HG03521 (cell line): ENCODE measurements around the gene IL11.

Source experiments
- ATAC-seq: cut with Tn5 transposase; IDR thresholded peaks from one replicate; pipeline ENCODE4 v1.9.1; 2021; ENCODE audit warnings: mild to moderate bottlenecking, moderate library complexity; ENCODE audit not compliant: unreplicated experiment

IL11 gene

GRCh38 chr19:55353803-55354697 is 16.2 kb downstream of the IL11 start:
- ATAC-seq = no peak

DNA sequence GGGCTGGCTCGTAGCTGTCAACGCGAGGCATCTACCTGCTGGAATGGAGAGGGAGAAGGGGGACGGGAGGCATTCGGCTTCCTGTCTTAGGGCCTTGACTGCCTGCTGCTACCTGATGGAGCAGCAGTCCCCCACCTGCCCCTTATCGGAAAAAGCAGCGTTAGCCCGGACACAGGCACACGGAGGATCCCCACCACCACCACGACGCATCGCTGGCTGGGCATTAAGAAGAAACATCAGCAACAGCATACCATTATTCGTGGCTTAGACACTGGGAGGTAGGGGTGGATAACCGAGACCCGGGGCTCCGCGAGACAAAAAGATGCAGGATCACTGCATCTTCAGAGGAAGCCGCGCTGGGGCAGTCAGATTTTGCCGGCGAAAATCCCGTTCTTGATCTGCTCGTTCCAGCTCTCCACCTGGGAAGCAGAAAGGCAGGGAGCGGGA is 16.9 kb downstream of the IL11 start:
- no peak for ATAC-seq

DNA sequence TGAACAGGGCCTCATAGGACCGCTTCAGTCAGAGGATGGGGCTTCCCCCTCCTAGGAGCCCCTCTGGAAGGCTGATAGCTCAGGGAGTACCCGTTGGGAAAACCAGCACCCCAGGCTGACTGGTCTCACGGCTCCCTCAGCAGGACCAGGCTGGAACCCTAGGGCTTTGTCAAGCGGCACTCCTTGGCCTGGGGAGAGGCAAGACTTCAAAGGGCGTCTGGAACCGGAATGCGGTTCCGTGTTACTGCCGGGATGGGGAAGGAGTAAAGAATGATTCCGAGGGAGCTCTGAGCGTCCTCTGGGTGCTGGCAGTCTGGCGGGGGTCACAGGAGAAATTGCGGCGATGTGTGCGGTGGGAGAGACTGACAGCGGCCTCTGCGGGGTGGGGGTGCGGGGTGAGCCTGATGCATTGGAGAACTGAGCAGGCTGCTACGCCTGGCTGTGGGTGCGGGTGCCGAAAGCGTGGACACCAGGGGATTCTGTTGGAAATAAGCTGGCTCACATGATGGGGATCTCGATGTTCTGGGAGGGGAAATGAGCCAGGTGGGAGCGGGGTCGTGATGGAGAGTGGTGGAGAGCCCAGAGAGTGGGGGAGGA is 17.6 kb downstream of the IL11 start:
- no peak for ATAC-seq

- no peak for ATAC-seq
Observed at GRCh38 chr19:55352040-55352439, 18.2 kb downstream of the IL11 start.

DNA sequence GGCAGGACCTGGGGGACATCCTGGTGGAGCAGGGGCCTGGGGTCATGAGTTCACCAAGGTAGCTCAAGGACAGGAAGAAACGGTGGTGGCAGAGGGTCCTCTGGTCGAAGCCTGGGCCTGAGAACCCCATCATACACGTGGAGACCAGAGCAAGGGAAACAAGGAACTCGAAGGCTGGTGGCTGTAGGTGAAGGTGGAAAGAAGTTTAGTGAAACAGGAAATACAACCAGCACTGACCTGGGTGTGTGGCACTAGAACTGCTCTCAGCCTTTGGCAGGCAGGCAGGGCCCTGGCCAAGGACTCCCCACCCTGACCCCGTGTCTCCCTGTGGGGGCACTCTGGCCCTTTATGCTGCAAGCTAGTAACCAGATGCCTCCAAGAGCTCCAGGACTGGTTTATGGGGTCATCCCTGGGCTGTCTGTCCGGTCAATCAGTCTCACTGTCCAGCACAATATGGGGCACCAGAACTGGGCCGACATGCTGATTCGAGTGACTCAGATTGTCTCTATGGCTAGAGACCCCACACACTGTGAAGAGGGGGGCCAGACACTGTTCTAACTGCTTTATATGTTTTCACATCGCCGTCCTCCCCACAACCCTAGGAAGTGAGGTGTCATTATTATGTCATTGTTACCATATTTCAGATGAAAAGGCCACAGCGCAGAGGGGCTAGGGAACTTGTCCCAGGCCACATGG is 19.5 kb downstream of the IL11 start:
- no peak for ATAC-seq

DNA sequence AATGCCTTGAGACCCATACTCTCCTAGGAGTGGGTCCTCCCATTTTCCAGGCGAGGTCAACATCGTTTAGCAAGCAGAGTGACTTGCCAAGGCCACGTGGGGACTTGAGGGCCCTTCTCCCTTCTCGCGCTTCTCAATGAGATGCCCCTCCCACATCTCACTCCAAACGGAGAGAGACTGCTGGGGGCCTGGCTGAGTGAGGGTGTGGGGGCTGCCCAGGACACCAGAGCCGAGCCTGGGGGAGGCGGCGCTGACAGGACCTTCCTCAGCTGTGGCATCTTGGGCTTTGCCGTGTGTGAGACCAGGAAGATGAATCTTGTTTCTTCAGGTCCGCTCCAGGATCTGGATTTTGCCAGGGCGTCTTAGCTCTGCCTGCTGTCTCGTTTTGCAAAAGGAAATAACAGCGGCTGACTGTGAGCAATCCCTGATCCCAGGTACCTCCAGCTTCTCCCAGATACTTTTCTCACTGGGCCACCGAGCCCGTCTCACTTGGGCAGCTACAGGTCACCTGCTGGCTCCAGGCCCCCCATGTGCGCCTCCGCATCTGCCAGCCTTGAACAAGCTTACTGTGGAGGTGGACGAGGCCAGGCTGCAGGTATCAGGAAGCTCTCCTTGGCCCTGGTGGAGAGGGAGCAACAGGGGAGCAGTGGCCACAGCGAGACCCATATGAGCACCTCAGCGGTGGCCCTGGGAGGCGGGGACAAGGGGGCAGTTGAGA is 21.8 kb downstream of the IL11 start:
- no peak for ATAC-seq

GRCh38 chr19:55347442-55348009 is 22.7 kb downstream of the IL11 start:
- no peak for ATAC-seq

- no peak for ATAC-seq
Observed at GRCh38 chr19:55346725-55347441, 23.4 kb downstream of the IL11 start.

GRCh38 chr19:55345818-55346724 is 24.2 kb downstream of the IL11 start:
- no peak for ATAC-seq

DNA sequence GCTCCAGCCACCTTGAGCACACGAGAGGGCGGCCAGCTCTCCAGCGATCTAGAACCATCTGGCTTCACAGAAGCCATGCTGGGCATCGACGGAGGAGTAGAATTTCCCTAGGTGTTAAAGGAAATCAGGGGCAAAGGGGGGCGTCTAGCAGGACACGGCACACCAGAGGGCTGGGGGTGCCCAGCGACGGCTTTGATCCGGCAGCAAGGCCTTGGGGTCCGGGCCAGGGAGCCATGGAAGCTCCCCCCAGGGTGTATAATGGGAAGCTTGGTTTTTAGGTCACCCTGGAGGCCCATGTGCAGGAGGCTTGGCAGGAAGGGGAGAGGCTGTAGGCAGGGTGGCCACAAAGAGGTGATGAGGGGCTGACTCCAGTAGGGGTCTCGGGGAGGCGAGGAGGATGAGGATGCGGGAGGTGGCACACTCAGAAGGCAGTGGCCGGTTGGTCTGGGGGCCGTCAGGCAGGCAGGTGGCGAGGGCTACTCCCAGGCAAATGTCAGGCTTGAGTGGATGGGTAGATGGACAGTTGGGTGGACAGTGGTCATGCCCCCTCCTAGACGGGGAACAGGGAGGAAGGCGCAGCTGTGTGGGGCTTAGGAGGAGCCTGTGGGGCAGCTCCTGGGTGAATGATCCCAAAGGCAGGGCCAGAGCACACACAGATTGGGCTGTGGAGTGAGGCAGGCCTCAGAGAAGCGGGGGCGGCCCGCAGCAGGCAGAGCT is 25.0 kb downstream of the IL11 start:
- no peak for ATAC-seq

DNA sequence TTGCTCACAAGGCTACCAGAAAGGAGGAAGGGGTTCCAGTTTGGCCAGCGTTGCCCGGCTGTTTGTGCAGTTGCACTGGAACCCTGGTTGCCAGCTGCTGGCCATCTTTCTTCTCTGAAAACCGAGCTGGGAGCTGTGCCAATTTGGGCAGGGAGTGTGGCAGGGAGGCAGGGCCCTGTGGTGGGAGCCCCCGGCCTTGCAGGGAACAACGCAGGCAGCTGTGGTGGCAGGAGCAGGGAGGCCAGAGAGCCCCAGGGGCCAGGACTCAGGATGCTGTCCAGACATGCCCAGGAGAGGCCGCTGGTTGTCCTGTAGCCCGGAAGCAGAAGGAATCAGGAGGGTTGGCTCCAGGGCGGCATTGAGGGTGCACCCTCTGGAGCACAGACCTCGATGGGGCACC is 25.8 kb downstream of the IL11 start:
- ATAC-seq = no peak

DNA sequence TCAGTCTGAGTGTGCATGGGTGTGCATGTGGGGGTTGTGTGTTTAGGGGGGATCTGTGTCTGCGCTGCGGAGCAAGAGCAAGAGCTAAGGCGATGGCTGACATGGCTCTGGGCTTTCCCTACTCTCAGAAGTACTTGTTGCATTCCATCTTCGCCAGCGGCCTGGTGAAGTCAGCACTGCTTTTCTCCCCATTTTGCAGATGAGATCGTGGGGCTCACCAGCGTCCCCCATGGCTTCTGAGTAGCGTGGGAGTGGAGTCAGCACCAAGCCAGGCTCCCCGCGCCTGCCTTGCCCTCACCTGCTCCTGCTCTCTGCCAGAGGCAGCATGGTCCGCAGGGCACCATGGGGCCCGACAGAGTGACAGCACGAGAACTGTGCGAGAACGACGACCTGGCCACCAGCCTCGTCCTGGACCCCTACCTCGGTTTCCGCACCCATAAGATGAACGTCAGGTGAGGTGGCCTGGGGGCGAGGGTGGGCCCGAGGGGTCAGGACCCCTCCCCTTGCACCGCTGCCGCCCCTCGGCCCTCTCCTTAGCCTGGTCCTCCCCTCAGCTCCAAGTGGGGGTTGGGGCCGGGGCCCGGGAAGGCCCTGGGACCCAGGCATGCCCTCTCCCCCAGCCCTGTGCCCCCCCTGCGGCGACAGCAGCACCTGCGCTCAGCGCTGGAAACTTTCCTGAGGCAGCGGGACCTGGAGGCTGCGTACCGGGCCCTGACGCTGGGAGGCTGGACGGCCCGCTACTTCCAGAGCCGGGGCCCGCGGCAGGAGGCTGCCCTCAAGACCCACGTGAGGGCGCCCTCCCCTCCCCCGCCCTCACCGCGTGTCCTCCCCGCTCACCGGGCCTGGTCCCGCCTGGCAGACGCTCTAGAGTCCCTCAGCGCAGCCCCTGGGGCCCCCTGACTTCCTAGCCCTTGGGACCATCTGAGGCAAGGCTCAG is 28.4 kb downstream of the IL11 start:
- no peak for ATAC-seq

- no peak for ATAC-seq
Observed at GRCh38 chr19:55341171-55341588, 29.1 kb downstream of the IL11 start.

DNA sequence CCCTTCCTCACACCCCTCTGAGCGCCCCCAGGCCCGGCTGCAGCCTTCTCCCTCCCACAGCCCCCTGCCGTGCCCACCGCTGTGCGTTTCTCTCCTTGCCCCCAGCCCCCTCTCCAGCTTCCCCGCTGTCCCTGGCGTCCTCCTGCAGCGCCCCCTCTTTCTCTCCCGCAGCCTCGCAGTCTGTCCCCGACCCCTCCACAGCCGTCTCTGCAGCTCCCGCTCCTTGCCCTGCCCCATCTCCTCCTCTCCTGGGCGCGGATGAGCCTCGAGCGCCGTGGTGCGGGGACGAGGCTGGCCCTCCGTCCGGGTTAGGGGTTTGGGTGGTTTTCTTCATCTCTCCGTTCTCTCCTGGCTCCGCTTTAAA is 29.5 kb downstream of the IL11 start:
- no peak for ATAC-seq

DNA sequence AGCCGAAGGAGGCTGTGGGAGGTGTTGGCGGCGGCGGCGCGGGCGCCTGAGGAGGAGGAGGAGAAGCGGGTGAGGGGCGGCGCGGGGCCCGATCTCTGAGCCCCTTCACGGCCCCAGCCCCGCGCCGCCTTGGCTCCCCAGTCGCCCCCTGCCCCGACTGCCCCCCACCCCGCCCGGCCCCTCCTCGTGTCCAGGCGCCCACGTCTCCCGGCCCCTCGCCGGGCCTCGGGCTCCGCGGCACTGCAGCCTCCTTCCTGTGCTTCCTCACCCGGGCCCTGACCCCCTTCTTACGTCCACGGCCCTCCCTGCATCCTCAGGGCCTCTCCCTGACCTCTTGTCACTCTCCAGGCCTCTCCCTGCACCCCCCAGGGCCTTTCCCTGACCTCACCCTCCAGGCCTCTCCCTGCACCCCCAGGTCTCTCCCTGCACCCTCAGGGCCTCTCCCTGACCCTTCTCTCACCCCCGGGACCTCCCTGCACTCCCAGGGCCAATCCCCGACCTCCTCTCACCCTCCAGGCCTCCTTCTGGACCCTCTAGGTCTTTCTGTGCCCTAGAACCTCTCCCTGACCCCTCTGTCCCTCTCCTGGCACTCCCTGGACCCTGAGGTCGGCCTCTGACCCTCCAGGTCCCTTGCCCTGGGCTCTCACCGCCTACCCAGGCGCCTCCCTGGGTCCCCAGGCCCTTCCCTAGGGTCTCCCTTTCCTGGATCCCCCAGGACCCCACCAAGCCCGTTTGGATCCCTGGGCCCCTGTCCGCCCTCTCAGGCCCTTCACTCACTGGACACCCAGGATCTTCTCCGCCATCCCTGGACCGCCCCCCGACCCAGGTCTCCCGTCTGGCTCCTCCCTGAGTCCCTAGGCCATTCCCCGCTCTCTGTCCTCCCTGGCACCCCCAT is 30.1 kb downstream of the IL11 start:
- no peak for ATAC-seq

GRCh38 chr19:55339105-55339888 is 31.0 kb downstream of the IL11 start, which contains the start of gene KMT5C:
Gene KMT5C, plus strand, starts transcription at chr19:55339876. Its CDS starts 2,061 bp downstream, at chr19:55341937.
- ATAC-seq = peak; percentile 80
